ENCODE results near the gene CCDC89.

DNA sequence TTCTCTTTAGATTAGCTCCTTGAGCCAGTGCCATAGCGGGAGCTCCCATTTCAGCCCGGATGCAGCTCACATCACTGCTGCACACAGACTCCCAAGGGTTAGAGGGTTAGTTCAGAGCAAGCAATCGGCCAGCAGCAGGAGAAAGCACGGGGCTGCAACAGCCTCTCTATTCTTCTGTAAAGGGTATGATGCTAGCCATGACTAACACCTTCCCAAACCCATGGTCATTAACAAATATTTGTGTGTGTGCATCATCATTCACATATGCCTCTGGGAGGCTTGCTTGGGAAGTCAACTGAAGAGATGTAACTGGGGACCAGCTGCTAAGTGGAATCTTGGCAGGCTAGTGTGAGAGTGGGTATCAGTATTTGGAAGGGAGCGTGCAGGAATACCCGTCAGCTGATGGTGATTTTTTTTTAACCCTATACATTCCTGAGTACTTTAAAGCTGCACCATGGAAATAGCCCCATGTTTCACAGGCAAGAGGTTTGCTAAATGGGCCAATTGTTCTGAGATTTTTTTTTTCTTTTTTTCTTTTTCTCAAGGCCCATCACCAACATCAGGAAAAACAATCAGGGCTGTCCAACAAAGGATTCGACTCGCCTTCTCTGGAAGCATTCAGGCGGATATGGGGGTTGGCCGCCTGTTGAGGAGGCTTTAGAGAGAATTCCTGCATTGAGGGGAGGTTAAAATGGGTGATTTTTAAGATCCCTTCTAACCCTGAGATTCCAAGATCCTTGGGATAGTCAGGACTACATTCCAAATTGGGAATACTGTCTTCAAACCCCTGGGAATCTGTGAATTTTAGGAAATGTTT lies 33.2 kb upstream of the CCDC89 start:
- no peak for TF ChIP-seq ZSCAN9 (CRISPR knock-in tag; IDR thresholded peaks at IDR 0.05; ENCODE audit: borderline replicate concordance)
- no peak for TF ChIP-seq EP300 (IDR thresholded peaks at IDR 0.05; ENCODE audit: low read depth in 2 of 2, low read length in 2 of 2)
- TF ChIP-seq EP300 (CRISPR knock-in tag; IDR thresholded peaks at IDR 0.05; ENCODE audit: borderline replicate concordance): no peak

Data from HepG2 (cell line).